Activated T-helper 1 cell treated with anti-CD3 and anti-CD28 coated beads, Interleukin-2, amount 50 U/mL, for 16 hours (primary cell): ENCODE results near the gene COL6A2.
"Not testable (repeated sequence)": the region's sequence is repeated elsewhere in the genome, so short reads cannot be mapped to it uniquely, and the experiment has no call there.

ENCODE experiments used
- DNase-seq, 2 donors: peaks; one replicate each; pipeline ENCODE4 v3.0.0-alpha.2; 2020; ENCODE audit warnings: low read depth in 1 of 2, low spot score in 1 of 2

The COL6A2 gene

GRCh38 chr21:46078978-46079351, 18.9 kb upstream of the COL6A2 start:
- DNase-seq, result no peak

GRCh38 chr21:46079352-46080170, 18.4 kb upstream of the COL6A2 start:
- no peak for DNase-seq

- no peak for DNase-seq
Observed at GRCh38 chr21:46080171-46081021, 17.5 kb upstream of the COL6A2 start.

GRCh38 chr21:46081022-46081861, 16.7 kb upstream of the COL6A2 start:
- DNase-seq, result no peak

- no peak for DNase-seq
Observed at GRCh38 chr21:46081862-46082712, 15.8 kb upstream of the COL6A2 start.

GRCh38 chr21:46082713-46082962, 15.3 kb upstream of the COL6A2 start:
- DNase-seq, result no peak

GRCh38 chr21:46082963-46083790, 14.7 kb upstream of the COL6A2 start:
- no peak for DNase-seq

- no peak for DNase-seq
Observed at GRCh38 chr21:46083791-46084561, 13.9 kb upstream of the COL6A2 start.

- DNase-seq, result no peak
Observed at GRCh38 chr21:46084709-46085108, 13.2 kb upstream of the COL6A2 start.

- not testable (repeated sequence) for DNase-seq
Observed at GRCh38 chr21:46085259-46085658, 12.7 kb upstream of the COL6A2 start.

- DNase-seq, result no peak
Observed at GRCh38 chr21:46087641-46088040, 10.3 kb upstream of the COL6A2 start.

GRCh38 chr21:46088189-46088588, 9.7 kb upstream of the COL6A2 start:
- no peak for DNase-seq

- DNase-seq, result no peak
Observed at GRCh38 chr21:46089285-46089684, 8.6 kb upstream of the COL6A2 start.

- DNase-seq, result no peak
Observed at GRCh38 chr21:46091118-46091517, 6.8 kb upstream of the COL6A2 start.

GRCh38 chr21:46091631-46092025, 6.3 kb upstream of the COL6A2 start:
- DNase-seq, result no peak

- no peak for DNase-seq
Observed at GRCh38 chr21:46092026-46092764, 5.7 kb upstream of the COL6A2 start.

- no peak for DNase-seq
Observed at GRCh38 chr21:46092811-46093667, 4.9 kb upstream of the COL6A2 start.
